ENCODE results near the gene DR1.
A peak's percentile ranks its signal among the peaks of the same experiment; 100 is the strongest.

DR1 gene

DNA sequence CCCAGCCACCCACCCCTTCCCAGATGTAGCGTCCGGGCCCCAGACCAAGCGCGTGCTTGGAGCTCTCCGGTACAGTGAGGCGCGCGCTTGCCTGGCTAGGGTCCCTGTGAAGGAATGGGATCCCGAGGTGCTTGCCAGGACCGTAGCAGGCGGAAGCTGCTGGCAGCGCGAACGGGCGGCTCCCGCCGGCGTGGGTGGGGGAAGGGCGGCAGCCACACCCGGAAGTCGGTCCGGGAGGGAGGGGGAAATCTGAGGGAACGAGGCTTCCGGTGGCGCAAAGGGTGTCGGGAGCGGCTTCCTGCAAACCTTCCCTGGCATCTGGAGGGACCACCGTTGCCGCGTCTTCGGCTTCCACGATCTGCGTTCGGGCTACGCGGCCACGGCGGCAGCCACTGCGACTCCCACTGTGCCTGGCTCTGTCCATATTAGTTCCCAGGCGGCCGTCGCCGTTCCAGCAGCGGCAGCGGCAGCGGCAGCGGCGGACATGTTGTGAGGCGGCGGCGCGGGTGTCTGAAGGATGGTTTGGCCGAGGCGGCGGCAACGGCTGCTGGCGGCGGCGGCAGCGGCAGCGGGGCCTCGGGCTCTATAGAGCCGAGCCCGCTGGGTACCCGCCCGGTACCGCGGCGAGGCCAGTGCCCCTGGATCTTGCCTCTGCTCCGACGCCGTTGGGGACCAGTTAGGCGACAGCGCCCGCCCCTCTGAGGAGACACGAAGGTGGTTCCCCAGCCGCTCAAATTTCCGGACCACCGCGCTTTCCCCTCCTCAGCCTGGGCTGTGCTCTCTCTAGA lies at the start of gene DR1:
Gene DR1, plus strand, starts transcription at position 275 of the 788 bp plus-strand sequence. CDS start 739 bp downstream, outside the sequence.
- DNase-seq (ENCODE audit: low spot score) = peak; percentile 88

DNA sequence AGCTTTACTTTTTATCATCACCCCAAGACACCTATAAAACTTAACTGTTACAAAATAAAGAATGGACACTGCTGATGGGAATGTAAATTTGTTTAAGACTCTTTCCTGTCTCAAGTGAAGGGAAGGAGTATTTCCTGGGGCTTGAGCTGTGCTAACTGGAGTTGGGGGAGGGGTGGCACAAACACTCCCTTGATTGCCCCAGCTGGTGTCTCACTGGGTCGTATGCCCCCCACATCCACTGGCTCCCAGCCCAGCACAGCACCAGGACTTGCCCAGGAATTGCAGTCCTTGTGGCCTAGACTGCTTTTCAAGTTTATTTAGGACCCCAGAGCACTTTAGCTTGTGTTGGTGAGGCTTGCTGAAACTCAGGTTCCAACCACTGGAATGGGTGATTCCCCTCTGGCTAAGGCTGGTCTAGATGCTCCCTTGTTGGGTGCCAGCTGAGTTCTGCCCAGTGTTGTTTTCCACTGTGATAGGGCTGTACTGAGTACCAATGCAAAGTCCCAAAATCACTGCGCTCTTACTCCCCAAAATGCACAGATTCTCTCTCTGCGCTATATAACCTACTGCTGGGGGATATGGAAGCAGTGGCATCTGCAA lies 49.1 kb upstream of the DR1 start:
- DNase-seq (ENCODE audit: low spot score) = no peak

DNA sequence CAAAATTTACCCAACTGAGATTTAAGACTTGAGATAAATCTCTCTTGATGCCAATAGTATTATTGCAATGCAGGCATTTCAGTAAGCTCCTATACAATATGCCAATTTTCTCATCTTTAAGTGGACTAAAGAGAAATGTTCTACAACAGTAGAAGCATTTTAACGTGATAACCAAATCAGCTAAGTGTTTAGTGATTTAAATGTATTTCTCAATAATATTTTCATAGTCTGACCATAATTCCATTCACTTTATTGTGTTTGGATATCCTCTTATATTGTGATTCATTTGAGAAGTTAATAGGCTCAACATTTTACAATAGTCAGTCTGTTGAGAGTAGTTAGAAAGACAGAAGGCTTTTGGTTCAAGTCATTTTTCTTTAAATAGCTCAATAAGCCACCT lies 44.6 kb upstream of the DR1 start:
- no peak for DNase-seq (ENCODE audit: low spot score)

DNA sequence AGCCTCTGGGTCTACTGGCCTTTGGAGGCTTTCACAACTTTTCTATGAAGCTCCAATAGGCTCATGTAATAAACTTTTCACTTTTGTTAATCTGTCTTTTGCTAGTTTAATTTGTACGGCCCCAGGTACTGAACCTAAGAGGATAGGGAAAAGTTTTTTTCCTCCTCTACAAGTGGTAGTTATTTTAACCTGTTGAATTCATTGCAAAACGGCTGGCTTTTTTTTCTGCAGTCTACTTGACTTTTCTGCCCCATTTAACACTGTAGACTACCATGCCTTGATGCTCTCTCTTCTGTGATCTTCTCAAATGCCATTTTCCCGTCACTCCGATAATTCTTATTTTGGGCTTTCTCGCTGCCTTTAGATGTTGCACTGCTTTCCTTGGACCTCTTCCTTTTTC lies 43.6 kb upstream of the DR1 start:
- DNase-seq (ENCODE audit: low spot score) = no peak

DNA sequence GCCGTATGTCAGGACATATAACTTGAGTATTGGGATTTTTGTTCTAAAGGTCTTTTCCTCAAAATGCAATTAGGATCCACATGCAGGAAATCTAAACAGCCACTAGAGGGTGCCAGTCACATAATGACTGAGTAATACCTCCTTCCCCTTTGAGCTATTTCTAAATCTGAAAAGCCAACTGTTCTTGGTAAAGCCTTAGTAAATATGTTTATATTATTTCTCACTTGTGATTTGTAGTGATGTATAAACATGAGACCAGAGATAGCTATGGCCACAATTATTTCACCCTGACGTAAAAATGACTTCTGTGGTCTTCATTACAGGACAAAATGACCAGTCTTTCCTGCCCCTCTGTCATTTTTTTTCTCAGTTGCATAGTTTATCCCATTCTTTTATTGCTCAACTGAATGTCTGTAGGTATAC lies 41.0 kb upstream of the DR1 start:
- DNase-seq (ENCODE audit: low spot score) = peak; percentile 70

DNA sequence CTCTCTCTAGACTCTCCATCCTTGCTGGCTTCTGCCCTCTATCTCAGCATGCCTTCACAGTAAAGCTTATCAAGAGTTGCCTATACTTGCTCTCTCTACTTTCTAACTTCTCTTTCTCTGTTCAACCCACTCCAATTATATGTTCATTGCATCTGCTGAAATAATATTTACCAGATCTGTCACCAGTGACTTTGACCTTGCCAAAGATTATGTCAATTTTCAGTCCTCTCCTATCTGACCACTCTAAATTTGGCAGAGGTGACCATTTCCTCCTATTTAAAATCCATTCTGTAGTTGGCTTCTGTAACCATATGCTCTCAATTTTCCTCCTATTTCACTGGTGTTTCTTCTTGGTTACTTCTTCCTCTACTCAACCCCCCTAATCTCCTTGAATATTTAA lies 38.8 kb upstream of the DR1 start:
- no peak for DNase-seq (ENCODE audit: low spot score)

DNA sequence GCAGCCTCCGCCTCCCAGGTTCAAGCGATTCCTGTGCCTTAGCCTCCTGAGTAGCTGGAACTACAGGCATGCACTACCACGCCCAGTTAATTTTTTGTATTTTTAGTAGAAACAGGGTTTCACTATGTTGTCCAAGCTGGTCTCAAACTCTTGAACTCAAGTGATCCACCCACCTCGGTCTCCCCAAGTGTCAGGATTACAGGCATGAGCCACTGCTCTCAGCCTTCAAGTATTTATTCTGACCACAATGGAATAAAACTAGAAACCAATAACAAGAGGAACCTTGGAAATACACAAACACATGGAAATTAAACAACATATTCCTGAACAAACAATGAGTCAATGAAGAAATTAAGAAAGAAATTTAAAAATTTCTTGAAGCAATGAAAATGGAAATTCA lies 32.7 kb upstream of the DR1 start:
- no peak for DNase-seq (ENCODE audit: low spot score)

DNA sequence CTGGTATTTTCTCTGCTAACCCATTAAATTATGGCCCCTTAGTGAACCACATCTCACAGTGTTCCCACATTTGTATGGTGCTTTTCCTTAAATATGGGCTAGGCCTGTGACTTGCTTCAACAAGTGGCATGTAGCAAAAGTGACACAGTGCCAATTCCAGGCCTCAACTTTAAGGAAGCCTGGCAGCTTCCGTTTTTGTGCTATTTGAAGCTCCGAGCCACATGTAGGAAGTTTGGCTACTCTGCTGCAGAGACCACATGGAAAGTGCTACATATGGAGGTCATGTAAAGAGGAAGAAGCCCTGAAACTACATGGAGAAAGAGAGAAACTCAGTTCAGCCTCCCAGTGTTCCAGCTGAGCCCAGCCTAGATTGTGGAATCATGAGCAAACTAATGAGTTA lies 28.5 kb upstream of the DR1 start:
- DNase-seq (ENCODE audit: low spot score) = no peak

DNA sequence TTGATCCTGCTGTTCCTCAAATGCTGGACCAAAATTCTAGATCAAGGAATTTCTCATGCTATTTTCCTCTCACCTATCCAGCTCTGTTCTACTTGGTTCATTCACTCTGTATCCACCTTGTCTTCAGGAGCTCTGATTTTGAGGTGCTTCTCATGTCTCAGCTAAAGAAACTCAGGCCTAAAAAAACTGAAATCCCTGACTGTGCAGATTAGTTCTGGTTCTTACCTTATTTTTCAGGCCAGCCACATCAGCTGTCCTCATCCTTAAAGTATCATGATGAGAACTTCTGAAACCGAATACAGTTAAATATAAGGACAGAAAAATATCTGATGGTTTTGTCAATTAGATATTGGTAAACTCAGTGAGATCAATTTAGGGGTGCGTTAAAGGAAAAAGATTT lies 27.8 kb upstream of the DR1 start:
- no peak for DNase-seq (ENCODE audit: low spot score)

DNA sequence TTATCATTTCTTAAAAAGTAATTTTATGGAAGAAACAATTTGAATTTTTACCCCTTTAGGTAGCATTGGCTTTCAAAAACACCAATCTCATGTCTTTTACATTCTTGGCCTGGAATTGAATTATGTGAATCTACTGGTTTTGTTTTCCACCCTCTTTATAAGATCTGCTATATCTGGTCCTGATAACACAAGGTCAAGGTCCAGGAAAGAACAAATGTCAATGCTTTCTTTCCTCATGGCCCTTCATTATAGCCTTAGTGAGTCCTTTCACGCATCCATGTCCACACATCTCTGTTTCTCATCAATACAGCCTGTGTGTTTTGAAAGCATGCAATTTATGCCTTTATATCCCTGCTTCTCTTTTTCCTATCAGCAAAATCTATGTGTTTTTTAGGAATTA lies 24.0 kb upstream of the DR1 start:
- DNase-seq (ENCODE audit: low spot score) = no peak

DNA sequence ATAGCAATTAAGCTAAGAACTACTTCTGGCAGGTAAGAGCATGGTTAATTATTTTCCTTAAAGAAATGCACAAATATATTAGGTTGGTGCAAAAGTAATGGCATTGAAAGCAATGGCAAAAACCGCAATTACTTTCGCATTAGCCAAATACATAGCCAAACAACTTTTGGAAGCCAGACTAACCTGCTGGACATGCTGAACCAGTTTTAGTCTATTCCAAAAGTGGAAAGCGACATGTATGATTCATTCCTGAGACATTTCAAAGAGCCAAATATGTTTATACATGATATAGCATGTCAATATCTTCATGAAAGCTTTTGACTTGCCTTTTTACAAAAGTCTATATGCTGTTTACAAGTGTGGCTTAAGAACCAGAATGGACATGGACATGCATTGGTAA lies 23.4 kb upstream of the DR1 start:
- DNase-seq (ENCODE audit: low spot score) = no peak

DNA sequence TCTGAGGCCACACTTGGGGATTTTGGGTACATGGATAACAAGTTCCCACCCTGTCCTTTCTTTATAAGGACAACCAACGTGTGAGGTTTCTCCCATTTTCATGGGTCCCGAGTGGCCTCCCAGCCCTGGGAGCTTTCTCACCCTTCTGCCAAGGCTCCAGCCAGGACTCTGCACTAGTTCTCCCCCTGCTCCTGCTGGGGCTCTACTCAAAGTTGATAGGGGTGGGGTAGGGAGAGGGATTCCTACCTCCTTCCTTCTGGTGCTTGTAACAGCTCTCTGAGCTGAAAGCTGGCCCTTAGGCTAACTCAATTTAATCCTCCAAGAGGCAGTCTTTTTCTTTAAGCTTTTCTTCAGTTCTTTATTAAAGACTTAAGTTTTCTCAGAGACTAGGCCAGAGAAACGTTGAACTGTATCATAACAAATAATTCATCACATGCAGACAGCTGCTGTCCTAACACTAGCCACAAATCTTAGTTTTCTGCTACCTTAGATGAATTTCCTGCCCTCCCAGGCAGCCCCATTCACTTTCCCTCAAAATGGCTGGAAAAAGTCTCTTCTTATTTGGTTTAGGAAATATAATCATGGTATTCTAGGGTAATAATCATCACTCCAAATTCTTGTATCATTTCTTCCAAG lies 22.4 kb upstream of the DR1 start:
- DNase-seq (ENCODE audit: low spot score) = no peak

DNA sequence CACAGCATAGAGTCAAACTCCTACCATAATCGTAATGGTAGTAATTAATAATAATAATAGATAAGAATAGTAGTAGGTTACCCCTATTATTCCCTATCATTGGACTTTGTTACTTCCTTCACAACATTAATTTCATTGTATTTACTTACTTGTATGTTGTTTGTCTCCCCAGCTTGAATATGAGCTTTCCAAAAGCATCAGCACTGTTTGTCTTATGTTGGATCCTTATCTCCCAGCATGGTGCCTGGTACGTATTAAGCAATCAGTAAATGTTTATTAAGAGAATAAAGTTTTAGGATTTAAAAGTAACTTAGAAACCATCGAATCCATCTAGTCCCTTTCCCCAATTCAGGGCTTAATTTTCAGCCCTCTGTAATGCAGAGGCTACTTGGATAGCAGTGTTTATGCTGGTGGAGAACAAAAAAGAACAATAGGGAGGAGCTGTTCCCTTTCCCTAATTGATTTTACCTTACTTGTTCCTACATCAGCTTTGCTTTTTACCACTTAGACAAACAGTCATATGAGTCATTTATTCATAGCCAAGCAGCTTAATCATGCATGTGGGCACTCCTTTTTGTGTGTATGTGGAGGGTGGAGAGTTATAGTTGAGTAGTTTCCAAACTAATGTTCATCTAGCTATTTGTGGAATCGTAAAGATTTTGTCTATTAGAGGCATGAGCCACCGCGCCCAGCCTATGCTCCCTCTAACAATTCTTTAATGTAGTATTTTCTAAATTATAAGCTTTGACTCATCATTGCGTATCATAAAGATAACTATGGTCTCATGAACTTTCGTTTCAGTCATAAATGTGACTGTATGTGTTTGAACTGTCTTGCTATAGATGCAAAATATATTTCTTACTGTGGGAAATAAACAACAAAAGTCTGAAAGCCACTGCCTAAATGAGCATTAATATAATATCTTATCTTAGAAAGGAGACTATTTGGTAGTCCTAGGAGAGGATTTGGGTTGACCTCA lies 20.9 kb upstream of the DR1 start:
- DNase-seq (ENCODE audit: low spot score) = no peak

DNA sequence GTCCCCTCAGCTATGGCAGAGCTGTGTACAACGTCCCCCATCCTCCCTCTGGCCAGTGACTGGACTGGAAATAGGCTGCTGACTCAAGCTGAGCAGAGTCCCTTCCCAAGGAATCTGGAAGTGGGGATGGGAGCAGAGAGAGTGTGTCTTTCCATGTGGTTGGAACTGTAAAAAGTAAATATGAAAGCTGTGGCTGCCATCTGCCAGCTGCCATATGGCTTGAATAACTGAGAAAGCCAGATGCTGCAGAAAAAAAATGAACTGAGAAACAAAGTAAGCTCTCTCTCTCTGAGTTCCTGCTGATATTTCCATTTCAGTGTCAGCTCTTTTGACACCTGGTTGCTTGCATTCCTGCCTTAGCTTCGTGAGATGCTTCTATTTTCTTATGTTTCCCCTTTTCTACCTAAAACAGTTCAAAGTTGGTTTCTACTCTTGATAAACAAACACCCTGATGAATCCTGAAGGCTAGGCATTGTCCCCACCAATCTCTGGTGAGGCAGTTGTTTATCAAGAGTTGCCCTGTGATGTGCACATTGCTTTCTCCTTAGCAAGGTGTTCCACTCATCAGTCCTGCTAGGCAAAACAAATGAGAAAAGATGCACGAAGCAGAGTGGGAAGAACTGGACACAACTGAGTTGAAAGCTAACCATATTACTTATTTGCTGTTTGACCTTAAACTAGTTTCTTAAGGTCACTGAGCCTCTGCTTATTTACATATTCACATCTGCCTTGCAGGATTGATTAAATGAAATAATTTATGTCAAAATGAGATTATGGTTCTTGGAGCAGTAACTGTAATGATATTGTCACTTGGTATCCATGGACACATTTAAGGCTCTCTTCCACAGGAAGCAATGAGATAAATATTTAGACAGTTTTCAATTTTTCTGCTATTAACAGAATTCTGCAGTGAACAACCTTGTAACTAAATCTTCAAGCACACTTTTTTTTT lies 16.6 kb upstream of the DR1 start:
- DNase-seq (ENCODE audit: low spot score) = no peak

DNA sequence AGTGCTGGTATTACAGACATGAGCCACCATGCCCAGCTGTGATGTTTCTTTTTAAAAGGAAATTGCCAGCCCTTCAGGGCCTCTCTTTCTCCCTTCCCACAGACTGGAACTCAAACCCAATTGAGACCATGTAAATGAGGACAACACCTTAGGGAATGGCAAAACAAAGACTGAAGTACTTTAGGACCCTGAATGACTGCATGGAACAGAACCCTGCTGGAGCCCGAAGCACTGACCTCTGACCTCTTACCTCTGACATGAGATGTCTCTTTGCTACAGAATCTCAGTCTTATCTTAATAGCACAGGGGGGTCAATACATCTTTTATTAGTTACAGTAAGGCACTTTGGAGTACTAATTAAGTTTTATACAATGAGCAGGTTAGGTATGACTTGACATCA lies 15.5 kb upstream of the DR1 start:
- DNase-seq (ENCODE audit: low spot score) = no peak

DNA sequence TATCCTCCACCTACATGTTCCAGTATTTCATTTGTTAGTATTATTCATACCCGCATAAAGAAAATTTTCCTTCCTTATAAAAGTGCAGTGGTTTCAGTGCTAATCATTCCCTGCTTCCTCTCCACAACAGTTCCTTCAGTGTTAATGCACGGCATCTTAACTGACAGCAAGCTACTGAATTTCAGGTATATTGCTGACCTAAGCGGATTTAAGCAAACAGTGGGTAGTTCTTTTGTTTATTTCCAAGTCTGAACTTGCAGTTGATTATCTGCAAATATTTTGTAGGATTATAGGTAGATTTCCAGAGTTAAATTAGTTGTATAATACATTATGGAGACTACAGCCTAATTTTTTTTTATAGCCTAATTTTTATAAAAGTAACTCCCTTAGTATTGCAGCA lies 15.1 kb upstream of the DR1 start:
- DNase-seq (ENCODE audit: low spot score) = no peak

DNA sequence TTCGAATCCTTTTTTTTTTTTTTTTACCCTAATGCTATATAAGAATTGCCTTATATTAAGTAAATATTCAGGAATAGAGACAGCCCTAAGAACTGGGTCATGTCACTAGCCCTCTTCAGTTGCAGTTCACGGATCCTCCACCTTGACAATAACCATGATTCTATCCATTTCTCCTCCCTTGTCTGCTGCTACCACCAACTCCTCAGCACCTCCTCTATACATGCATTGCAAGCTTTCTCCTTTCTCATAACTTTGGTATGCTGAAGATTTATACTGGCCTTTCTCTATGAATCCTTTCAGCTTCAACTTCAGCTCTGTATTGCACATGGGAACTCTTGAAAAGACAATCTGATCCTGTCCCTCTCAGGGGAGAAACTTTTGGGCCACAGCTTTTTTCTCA lies 14.3 kb upstream of the DR1 start:
- no peak for DNase-seq (ENCODE audit: low spot score)

DNA sequence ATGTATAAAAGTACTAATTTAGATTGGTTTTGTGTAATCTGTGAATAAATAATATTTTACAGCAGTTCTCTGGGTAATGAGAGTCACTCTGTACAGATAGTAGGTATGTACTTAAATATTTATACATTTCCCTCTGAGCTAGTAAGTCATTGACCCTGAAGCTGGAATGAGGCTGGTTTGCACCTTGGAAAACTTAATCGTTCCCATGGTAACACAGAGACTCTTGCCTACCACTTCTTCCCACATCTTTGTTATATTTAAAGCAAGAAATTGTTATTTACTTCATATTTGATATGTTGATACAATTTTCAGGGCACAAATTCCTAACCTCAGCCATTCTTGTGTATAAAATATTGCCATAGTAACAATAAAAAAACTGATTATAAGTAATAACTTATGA lies 13.3 kb upstream of the DR1 start:
- DNase-seq (ENCODE audit: low spot score) = no peak

DNA sequence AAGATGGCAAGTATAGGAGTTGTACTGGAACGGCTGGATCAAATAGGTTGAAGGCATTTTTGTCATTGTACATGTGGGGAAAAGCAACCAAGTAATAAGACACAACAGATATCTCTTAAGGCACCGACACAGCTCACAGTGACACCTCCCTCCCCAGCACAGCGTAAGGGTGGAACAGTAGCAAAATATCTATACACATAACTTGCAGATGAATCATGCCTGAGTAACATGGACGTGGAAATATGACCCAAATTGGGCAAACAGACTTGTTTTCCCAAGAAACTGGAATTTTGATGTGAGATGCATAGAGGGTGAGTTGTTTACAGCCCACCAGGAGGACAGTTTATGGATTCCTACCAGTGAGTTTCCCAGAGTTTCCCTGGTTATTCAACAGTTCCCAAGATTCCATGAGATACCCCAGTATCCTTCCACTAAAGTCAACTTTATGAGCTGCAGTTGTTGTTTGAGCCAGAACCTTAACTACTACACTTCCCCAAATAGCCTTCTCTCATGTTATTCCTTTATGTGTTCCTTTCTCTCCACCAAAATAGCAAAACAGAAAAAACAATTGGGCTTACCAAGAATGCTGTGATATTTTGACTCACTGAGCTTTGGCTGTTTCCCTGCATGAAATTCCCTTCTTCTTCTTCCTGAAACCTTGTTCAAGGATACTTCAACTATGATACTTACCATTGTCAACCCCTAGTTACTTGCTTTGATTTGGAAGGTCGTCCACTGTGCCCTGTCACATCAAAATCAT lies 7.1 kb upstream of the DR1 start:
- no peak for DNase-seq (ENCODE audit: low spot score)

DNA sequence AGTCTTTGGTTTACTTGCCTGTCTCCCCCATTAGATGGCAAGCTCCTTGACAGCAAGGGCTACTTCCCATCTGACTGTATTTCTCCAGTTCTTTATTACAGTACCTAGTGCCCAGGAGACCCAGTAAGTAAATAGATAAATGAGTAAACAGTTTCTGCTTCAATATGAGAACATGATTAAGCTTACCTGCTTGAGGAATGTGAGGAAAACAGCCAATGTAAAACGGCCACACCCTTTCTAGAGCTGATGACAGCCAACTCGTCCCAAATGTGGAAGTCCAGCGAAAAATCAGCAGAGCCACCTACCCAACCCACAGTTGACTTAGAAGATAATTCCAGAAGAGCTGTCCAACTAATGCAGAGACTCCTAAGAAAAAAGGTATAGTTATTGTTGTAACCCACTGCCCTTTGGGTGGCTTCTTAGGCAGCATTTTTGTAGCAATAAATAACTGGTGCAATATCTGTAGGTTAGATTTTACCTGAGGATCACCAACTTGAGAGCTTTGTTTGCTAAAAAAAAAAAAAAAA lies 6.5 kb upstream of the DR1 start:
- DNase-seq (ENCODE audit: low spot score) = no peak

Data from CD4-positive, alpha-beta T cell treated with Interleukin-15 for 4 hours (primary cell).